Transverse colon (tissue), 4 donors: ENCODE results near the gene CYP21A2. TPM values are rescaled to one million over a fixed set of nuclear protein-coding genes. Genes with fewer than 3 reads are reported as not detected.

Experiments
- DNase-seq: peaks from one replicate; pipeline ENCODE4 v3.0.0-alpha.2; 2019
- H3K27ac ChIP-seq, 4 donors: fragments of 200-600 bp; sonication (generic); 2 replicates each; pipeline ENCODE4 v1.5.1; 2016 to 2018; ENCODE audit warnings: inconsistent platforms in 4 of 4
- H3K27me3 ChIP-seq: fragments of 200-600 bp; sonication (generic); 2 replicates; pipeline ENCODE4 v1.5.1; 2017; ENCODE audit warnings: inconsistent platforms
- H3K36me3 ChIP-seq, 4 donors: fragments of 200-600 bp; sonication (generic); 2 replicates each; pipeline ENCODE4 v1.5.1; 2017 to 2019; ENCODE audit warnings: inconsistent platforms in 4 of 4
- H3K4me1 ChIP-seq, 4 donors: fragments of 200-600 bp; sonication (generic); 2 replicates each; pipeline ENCODE4 v1.5.1; 2017 to 2020; ENCODE audit warnings: inconsistent platforms in 4 of 4
- H3K4me3 ChIP-seq, 4 donors: fragments of 200-600 bp; sonication (generic); 1 replicate in 1 of 4; 2 replicates in 3 of 4; pipeline versions ENCODE4 v1.5.1 to v1.6.1; 2017 to 2019; ENCODE audit warnings: inconsistent platforms in 4 of 4
- H3K9me3 ChIP-seq, 2 donors: fragments of 200-600 bp; sonication (generic); 2 replicates each; pipeline ENCODE4 v1.5.1; 2017 to 2019; ENCODE audit warnings: inconsistent platforms in 2 of 2
- CTCF ChIP-seq, 5 experiments: fragments of 200-600 bp in 3 of 5; fragments of 450-650 bp in 2 of 5; sonication (generic) in 3 of 5; IDR thresholded peaks; 1 replicate in 2 of 5; 2 replicates in 3 of 5; pipeline ENCODE4 v1.5.1; 2016 to 2017; ENCODE audit warnings: antibody characterized with exemption in 5 of 5, inconsistent platforms in 3 of 5, mild to moderate bottlenecking in 2 of 5, moderate library complexity in 1 of 5
- EP300 ChIP-seq: sonication (generic); formaldehyde crosslinking; IDR thresholded peaks from one replicate; pipeline ENCODE4 v1.6.1; 2017; ENCODE audit warnings: antibody characterized with exemption, low read depth
- POLR2A ChIP-seq: fragments of 450-650 bp; IDR thresholded peaks from one replicate; pipeline ENCODE4 v1.6.1; 2016; ENCODE audit warnings: antibody characterized with exemption, mild to moderate bottlenecking, moderate library complexity
- POLR2AphosphoS5 ChIP-seq, 3 donors: sonication (generic); formaldehyde crosslinking; IDR thresholded peaks; one replicate each; pipeline ENCODE4 v1.6.1; 2016; ENCODE audit warnings: antibody characterized with exemption in 3 of 3
- WGBS, 2 donors: methylation state at CpG; one replicate each; pipeline ENCODE4 v1.1.5; 2018; ENCODE audit warnings: low coverage in 1 of 2; 5-methylcytosine and 5-hydroxymethylcytosine counted together
- in situ Hi-C, 4 donors: fragments of 200-750 bp; cut with MboI; loops; one replicate each; pipeline versions ENCODE4 v1.15.0 to v1.15.1; 2017; ENCODE audit warnings: low sequenced_read_pairs in 3 of 4, low pct_ligation_motif_present in 1 of 4, low pct_unique_long_range_greater_than_20kb in 1 of 4
- intact Hi-C: fragments of 100-400 bp; cut with DNase I; formaldehyde crosslinking; loops from one replicate; pipeline ENCODE4 v1.15.1; 2023; ENCODE audit warnings: low total_unique reads
- total RNA-seq, 4 donors: library from RNA; depleted of rRNA; stranded (reverse); fragments of >200 nt; gene quantifications; one replicate each; pipeline ENCODE4 v1.1.0, GENCODE V29; 2016

Gene CYP21A2
- total RNA-seq, 4 donors from 2014 or later = 0.27 to 0.64 (median 0.40) TPM; not detected in 1

DNA sequence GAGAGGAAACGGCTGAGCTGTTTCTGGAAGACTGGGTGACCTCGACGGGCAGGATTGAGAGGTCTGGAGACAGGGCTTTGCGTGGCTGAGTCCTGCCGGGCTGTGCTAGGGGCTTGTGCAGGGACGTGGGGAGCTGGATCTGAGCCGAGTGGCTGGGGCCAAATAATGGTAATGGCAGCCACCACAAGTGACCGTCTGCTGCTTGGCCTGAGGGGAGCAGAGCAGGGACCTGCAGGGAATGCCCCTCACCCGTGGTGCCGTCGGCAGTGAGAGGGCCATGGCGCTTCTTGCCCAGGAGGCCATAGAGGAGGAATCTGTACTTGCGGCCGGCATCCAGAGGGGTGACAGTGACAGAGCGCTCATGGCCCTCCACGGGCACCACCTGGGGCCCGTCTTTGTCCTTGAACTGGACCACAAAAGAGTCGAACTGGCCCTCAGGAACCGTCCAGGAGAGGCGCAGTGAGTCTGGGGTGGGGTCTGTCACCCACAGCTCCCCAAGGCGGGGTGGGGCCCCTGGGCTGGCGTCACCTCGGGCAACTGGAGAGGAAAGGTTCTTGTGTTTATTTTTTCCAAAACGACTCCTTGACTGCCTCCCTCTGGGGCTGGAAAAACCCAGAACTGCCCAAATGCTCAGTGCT, 31.8 kb downstream of the CYP21A2 start:
- no peaks in the 10 kb centered on the region for H3K27me3 ChIP-seq

DNA sequence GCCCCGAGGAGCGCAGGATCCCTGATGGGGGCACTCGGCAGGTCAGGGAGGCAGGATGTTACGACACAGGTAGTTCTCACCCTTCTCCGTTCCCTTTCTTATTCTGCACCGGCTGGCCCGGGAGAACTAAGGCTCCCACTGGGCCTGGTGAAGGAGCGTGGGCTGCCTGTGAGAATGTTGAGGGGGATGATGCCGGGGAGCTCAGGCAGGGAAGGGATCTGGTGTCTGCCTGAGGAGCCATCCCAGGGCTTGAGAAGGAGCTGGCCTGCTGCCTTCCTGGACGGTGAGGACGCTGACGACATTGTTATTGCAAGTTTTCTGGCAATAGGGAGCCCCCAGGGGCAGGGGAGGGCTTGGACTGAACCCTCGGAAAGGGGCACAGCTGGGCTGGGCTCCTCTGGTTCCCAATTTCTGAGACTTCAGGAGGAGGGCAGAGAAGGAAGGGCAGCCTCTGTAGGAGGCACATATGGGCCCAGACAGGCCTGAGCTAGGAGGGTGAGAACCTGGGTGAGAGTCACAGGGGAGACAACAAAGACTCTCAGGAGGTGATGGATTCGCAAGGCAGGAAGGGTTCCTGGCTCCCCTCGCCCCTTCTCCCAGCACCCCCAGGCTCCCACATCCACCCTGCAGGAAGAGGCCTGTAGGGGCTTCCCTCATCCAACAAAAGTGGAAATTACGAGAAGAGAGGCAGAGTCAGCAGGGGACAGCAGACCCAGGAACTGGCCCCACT, 32.8 kb downstream of the CYP21A2 start:
- intact Hi-C loops = no loop called here
- 80 to 91% methylated on average over 1 to 16 of the region's 16 CpGs for WGBS, 2 donors
- no peaks in the 10 kb centered on the region for H3K36me3 ChIP-seq
- in situ Hi-C loops = loop anchor here in 2 of 4 donors (25.0 kb wide), 1 partner anchor 109 kb away; the partner anchor contains the start of genes DXO (in 2 of the 2), NELFE (in 2 of the 2) and SKIC2 (in 2 of the 2)
- TF ChIP-seq POLR2A (no peak), CTCF (IDR thresholded peaks at IDR 0.05) (no peak), EP300 (no peak), POLR2AphosphoS5 (IDR thresholded peaks at IDR 0.05) (no peak)
- H3K9me3 ChIP-seq = no peaks in the 10 kb centered on the region
- H3K27ac ChIP-seq = peak overlapping the region; percentile 6 to 62 (median 34)
- no peak for DNase-seq
- H3K4me3 ChIP-seq = no peak overlapping the region
- H3K4me1 ChIP-seq = no peaks in the 10 kb centered on the region
- H3K27me3 ChIP-seq = no peaks in the 10 kb centered on the region

More for the DNA sequence above, 31.8 kb downstream of the CYP21A2 start:
- no peak for DNase-seq
- no peaks in the 10 kb centered on the region for H3K9me3 ChIP-seq
- 80% methylated on average over 20 of the region's 24 CpGs; no CpG with 5 or more reads in 1 of the 2 donors for WGBS, 2 donors
- H3K4me1 ChIP-seq = no peaks in the 10 kb centered on the region
- H3K4me3 ChIP-seq = no peak overlapping the region
- intact Hi-C loops = no loop called here
- H3K36me3 ChIP-seq = no peaks in the 10 kb centered on the region
- TF ChIP-seq EP300 (no peak), POLR2A (no peak), POLR2AphosphoS5 (IDR thresholded peaks at IDR 0.05) (no peak), CTCF (IDR thresholded peaks at IDR 0.05) (no peak)
- H3K27ac ChIP-seq = peak overlapping the region in 1 of 4 donors; percentile 62
- in situ Hi-C loops = loop anchor here in 2 of 4 donors (25.0 kb wide), 1 partner anchor 108 kb away; the partner anchor contains the start of genes DXO (in 2 of the 2), NELFE (in 2 of the 2) and SKIC2 (in 2 of the 2)

GRCh38 chr6:32073101-32073500, 34.9 kb downstream of the CYP21A2 start:
- intact Hi-C loops (no loop called here), in situ Hi-C loops (loop anchor here in 2 of 4 donors (25.0 kb wide), 1 partner anchor 111 kb away; the partner anchor contains the start of genes DXO (in 2 of the 2), NELFE (in 2 of the 2) and SKIC2 (in 2 of the 2))
- Histone ChIP-seq H3K4me3 (no peak overlapping the region), H3K9me3 (no peaks in the 10 kb centered on the region), H3K27me3 (no peaks in the 10 kb centered on the region), H3K27ac (no peak overlapping the region), H3K4me1 (no peaks in the 10 kb centered on the region), H3K36me3 (no peaks in the 10 kb centered on the region)
- WGBS, 2 donors = 65 to 82% methylated on average over 2 to 3 of the region's 3 CpGs
- TF ChIP-seq EP300 (no peak), CTCF (IDR thresholded peaks at IDR 0.05) (no peak), POLR2AphosphoS5 (IDR thresholded peaks at IDR 0.05) (no peak), POLR2A (no peak)
- DNase-seq = no peak

- intact Hi-C loops (no loop called here), in situ Hi-C loops (loop anchor here in 2 of 4 donors (25.0 kb wide), 1 partner anchor 111 kb away; the partner anchor contains the start of genes DXO (in 2 of the 2), NELFE (in 2 of the 2) and SKIC2 (in 2 of the 2))
- Histone ChIP-seq H3K27me3 (no peaks in the 10 kb centered on the region), H3K4me3 (no peak overlapping the region), H3K36me3 (no peaks in the 10 kb centered on the region), H3K4me1 (no peaks in the 10 kb centered on the region), H3K9me3 (no peaks in the 10 kb centered on the region), H3K27ac (no peak overlapping the region)
- WGBS, 2 donors = 88% methylated on average over 10 of the region's 10 CpGs; no CpG with 5 or more reads in 1 of the 2 donors
- DNase-seq = no peak
- TF ChIP-seq POLR2AphosphoS5 (IDR thresholded peaks at IDR 0.05) (no peak), CTCF (IDR thresholded peaks at IDR 0.05) (no peak), POLR2A (no peak), EP300 (no peak)
Measured at GRCh38 chr6:32073613-32074012, 35.4 kb downstream of the CYP21A2 start.
